CD14-positive monocyte (primary cell): ENCODE measurements around the gene TMEM205. TPM values are rescaled to one million over a fixed set of nuclear protein-coding genes. Genes with fewer than 3 reads are reported as not detected.
A peak's percentile ranks its signal among the peaks of the same experiment; 100 is the strongest.

ENCODE experiments used
- DNase-seq, 3 donors: peaks; one replicate each; pipeline ENCODE4 v3.0.0-alpha.2; 2011 to 2022
- H2AFZ ChIP-seq: 2 replicates; pipeline ENCODE4 v1.6.0; 2012; ENCODE audit warnings: mild to moderate bottlenecking, low read depth, low read length, inconsistent platforms; ENCODE audit not compliant: insufficient read depth, poor library complexity, severe bottlenecking
- H3K27ac ChIP-seq, 2 donors: 1 replicate in 1 of 2; 2 replicates in 1 of 2; pipeline ENCODE4 v1.5.1; 2012 to 2013; ENCODE audit warnings: low read length in 2 of 2, control low read depth in 1 of 2, inconsistent platforms in 1 of 2, low read depth in 1 of 2, mild to moderate bottlenecking in 1 of 2
- H3K27me3 ChIP-seq, 2 donors: one replicate each; pipeline versions ENCODE4 v1.6.0 to v1.6.1; 2011 to 2013; ENCODE audit warnings: low read length in 2 of 2; ENCODE audit not compliant: control insufficient read depth in 2 of 2, insufficient read depth in 2 of 2
- H3K36me3 ChIP-seq, 2 donors: replicated peaks in 1 of 2; 1 replicate in 1 of 2; 2 replicates in 1 of 2; pipeline versions ENCODE4 v1.5.1 to v1.6.1; 2012 to 2013; ENCODE audit warnings: low read length in 2 of 2, control low read depth in 1 of 2, inconsistent platforms in 1 of 2, mild to moderate bottlenecking in 1 of 2; ENCODE audit not compliant: insufficient read depth in 2 of 2, control insufficient read depth in 1 of 2
- H3K4me1 ChIP-seq, 2 donors: 1 replicate in 1 of 2; 2 replicates in 1 of 2; pipeline versions ENCODE4 v1.5.1 to v1.6.1; 2012 to 2013; ENCODE audit warnings: low read length in 2 of 2, control low read depth in 1 of 2, inconsistent platforms in 1 of 2, mild to moderate bottlenecking in 1 of 2, moderate library complexity in 1 of 2; ENCODE audit not compliant: insufficient read depth in 2 of 2, control insufficient read depth in 1 of 2
- H3K4me2 ChIP-seq: replicated peaks from 2 replicates; pipeline ENCODE3; 2012; ENCODE audit warnings: low read length, moderate library complexity, mild to moderate bottlenecking; ENCODE audit not compliant: poor library complexity, severe bottlenecking; ENCODE audit errors: extremely low read depth
- H3K4me3 ChIP-seq, 3 experiments: fragments of 200-600 bp in 1 of 3; sonication (generic) in 1 of 3; replicated peaks in 1 of 3; 1 replicate in 2 of 3; 2 replicates in 1 of 3; pipeline ENCODE4 v1.5.1; 2011 to 2013; ENCODE audit warnings: low read length in 3 of 3, mild to moderate bottlenecking in 3 of 3, control low read depth in 2 of 3, low read depth in 2 of 3, inconsistent platforms in 1 of 3, moderate library complexity in 1 of 3
- H3K79me2 ChIP-seq: 2 replicates; pipeline ENCODE4 v1.6.0; 2012; ENCODE audit warnings: mild to moderate bottlenecking, control low read depth, inconsistent platforms, low read length, moderate library complexity; ENCODE audit not compliant: insufficient read depth
- H3K9ac ChIP-seq: 2 replicates; pipeline ENCODE4 v1.6.0; 2017; ENCODE audit warnings: low read length, mild to moderate bottlenecking; ENCODE audit not compliant: insufficient read depth, poor library complexity, severe bottlenecking
- H3K9me3 ChIP-seq, 2 donors: replicated peaks in 1 of 2; 1 replicate in 1 of 2; 2 replicates in 1 of 2; pipeline versions ENCODE4 v1.5.1 to v1.6.1; 2012 to 2013; ENCODE audit warnings: low read length in 2 of 2, control low read depth in 1 of 2; ENCODE audit not compliant: control insufficient read depth in 1 of 2, insufficient read depth in 1 of 2
- H4K20me1 ChIP-seq: 2 replicates; pipeline ENCODE4 v1.6.0; 2012; ENCODE audit warnings: mild to moderate bottlenecking, low read length, control low read depth, moderate library complexity; ENCODE audit not compliant: insufficient read depth
- H3K27ac Mint-ChIP-seq, 7 donors: one replicate each; pipeline ENCODE4 v1.8.0; 2020; ENCODE audit warnings: mild to moderate bottlenecking in 7 of 7, mixed read lengths in 7 of 7, moderate library complexity in 6 of 7, inconsistent platforms in 2 of 7
- H3K27me3 Mint-ChIP-seq, 3 donors: one replicate each; pipeline ENCODE4 v1.8.0; 2021 to 2022; ENCODE audit warnings: low read depth in 3 of 3, mild to moderate bottlenecking in 3 of 3, mixed read lengths in 3 of 3, moderate library complexity in 3 of 3, inconsistent platforms in 1 of 3
- H3K36me3 Mint-ChIP-seq, 2 donors: one replicate each; pipeline ENCODE4 v1.8.0; 2020; ENCODE audit warnings: mixed read lengths in 2 of 2, inconsistent platforms in 1 of 2, mild to moderate bottlenecking in 1 of 2
- H3K4me1 Mint-ChIP-seq: one replicate; pipeline ENCODE4 v1.8.0; 2020; ENCODE audit warnings: mild to moderate bottlenecking, mixed read lengths
- H3K4me3 Mint-ChIP-seq, 2 donors: one replicate each; pipeline ENCODE4 v1.8.0; 2020; ENCODE audit warnings: mild to moderate bottlenecking in 2 of 2, mixed read lengths in 2 of 2, moderate library complexity in 1 of 2
- H3K9me3 Mint-ChIP-seq, 7 donors: one replicate each; pipeline ENCODE4 v1.8.0; 2020 to 2022; ENCODE audit warnings: mixed read lengths in 7 of 7, mild to moderate bottlenecking in 6 of 7, moderate library complexity in 6 of 7, inconsistent platforms in 2 of 7
- WGBS: methylation state at CpG from one replicate; pipeline ENCODE4 v1.1.5; 2013; ENCODE audit warnings: missing lambda C conversion rate; ENCODE audit not compliant: insufficient coverage; 5-methylcytosine and 5-hydroxymethylcytosine counted together
- intact Hi-C, 2 donors: fragments of 100-400 bp; cut with micrococcal nuclease; formaldehyde crosslinking; loops; one replicate each; pipeline versions ENCODE4 v1.15.0 to v1.15.1; 2023
- polyA plus RNA-seq, 3 donors: library from polyadenylated mRNA; depleted of rRNA in 1 of 3; unstranded in 2 of 3; stranded (reverse) in 1 of 3; fragments of 300-500 nt in 2 of 3; fragments of >200 nt in 1 of 3; fragmentation: Illumina TruSeq in 2 of 3; gene quantifications; 1 replicate in 2 of 3; 2 replicates in 1 of 3; pipeline ENCODE4 v1.2.3, GENCODE V29; 2012 to 2021
- TF ChIP-seq, protein P1 (sequence below): fragments of 200-600 bp; IDR thresholded peaks from one replicate; pipeline ENCODE4 v1.8.0; 2022; ENCODE audit warnings: antibody characterized with exemption, mild to moderate bottlenecking

Gene TMEM205
- polyA plus RNA-seq, 3 donors, result 252 to 335 (median 263) TPM

DNA sequence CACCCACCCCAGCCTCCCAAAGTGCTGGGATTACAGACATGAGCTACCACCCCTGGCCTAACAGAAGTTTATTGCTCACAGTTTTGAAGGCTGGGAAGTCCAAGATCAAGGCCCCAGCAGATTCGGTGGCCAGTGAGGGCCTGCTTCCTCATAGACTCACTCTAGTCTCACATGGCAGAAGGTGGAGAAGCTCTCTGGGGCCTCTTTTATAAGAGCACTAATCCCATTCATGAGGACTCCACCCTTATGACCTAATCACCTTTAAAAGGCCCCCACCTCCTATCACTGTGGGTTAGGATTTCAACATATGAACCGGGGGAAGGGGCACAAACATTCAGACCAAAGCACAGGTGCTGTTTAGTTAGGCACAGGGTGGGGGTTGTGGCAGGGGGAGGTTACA is 21.5 kb upstream of the TMEM205 start:
- peaks cover 0 to 2% (median 0%) of the 10 kb centered on the region in 3 donors for H3K27me3 Mint-ChIP-seq
- Histone ChIP-seq H3K9ac (no peak overlapping the region), H3K27me3 (no peaks in the 10 kb centered on the region), H2AFZ (no peak overlapping the region), H3K4me1 (no peaks in the 10 kb centered on the region), H3K27ac (no peak overlapping the region), H3K36me3 (peaks cover 31 to 42% of the 10 kb centered on the region in 2 donors), H3K4me3 (no peak overlapping the region), H4K20me1 (peaks cover 27% of the 10 kb centered on the region), H3K9me3 (no peaks in the 10 kb centered on the region), H3K79me2 (no peaks in the 10 kb centered on the region), H3K4me2 (no peak overlapping the region)
- no peaks in the 10 kb centered on the region for H3K4me1 Mint-ChIP-seq
- intact Hi-C loops, result no loop called here
- no peak overlapping the region for H3K27ac Mint-ChIP-seq
- DNase-seq, result no peak
- WGBS, result no CpG with 5 or more reads among the region's 2 CpGs
- H3K4me3 Mint-ChIP-seq, result no peak overlapping the region
- H3K36me3 Mint-ChIP-seq, result peaks cover 46 to 69% of the 10 kb centered on the region in 2 donors
- H3K9me3 Mint-ChIP-seq, result no peaks in the 10 kb centered on the region
- TF ChIP-seq, protein P1, sequence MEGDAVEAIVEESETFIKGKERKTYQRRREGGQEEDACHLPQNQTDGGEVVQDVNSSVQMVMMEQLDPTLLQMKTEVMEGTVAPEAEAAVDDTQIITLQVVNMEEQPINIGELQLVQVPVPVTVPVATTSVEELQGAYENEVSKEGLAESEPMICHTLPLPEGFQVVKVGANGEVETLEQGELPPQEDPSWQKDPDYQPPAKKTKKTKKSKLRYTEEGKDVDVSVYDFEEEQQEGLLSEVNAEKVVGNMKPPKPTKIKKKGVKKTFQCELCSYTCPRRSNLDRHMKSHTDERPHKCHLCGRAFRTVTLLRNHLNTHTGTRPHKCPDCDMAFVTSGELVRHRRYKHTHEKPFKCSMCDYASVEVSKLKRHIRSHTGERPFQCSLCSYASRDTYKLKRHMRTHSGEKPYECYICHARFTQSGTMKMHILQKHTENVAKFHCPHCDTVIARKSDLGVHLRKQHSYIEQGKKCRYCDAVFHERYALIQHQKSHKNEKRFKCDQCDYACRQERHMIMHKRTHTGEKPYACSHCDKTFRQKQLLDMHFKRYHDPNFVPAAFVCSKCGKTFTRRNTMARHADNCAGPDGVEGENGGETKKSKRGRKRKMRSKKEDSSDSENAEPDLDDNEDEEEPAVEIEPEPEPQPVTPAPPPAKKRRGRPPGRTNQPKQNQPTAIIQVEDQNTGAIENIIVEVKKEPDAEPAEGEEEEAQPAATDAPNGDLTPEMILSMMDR, result no peak

DNA sequence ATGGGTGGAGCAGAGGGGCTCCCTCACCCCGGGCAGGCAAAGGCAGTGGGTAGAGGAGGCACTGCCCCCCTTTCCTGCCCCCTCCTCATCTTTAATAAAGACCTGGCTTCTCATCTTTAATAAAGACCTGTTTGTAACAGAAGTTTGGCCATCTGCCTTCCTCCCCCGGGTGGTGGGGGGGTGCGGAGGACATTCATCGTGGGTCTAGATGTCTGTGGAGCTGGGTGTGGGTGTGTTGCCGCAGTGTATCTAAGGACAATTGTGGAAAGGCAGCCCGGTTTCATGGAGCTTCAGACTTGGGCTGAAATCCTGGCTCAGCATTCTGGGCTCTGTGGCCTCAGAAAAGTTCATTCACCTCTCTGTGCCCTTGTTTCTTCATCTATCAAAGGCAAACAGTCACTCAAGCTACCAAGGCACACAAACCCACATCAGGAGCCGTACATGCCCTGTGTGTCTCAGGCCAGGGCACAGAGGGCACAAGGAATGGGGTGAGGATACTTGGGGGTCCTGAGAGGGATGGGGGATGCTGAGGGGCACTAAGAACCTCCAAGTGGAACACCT is 19.6 kb upstream of the TMEM205 start:
- no peak overlapping the region for H2AFZ ChIP-seq
- H3K4me1 Mint-ChIP-seq, result peaks cover 2% of the 10 kb centered on the region
- H3K9me3 Mint-ChIP-seq, result no peaks in the 10 kb centered on the region
- no peak overlapping the region for H3K9ac ChIP-seq
- no peaks in the 10 kb centered on the region for H3K79me2 ChIP-seq
- H3K9me3 ChIP-seq, result no peaks in the 10 kb centered on the region
- H4K20me1 ChIP-seq, result peaks cover 46% of the 10 kb centered on the region
- peaks cover 50 to 60% of the 10 kb centered on the region in 2 donors for H3K36me3 ChIP-seq
- intact Hi-C loops, result no loop called here
- H3K4me3 ChIP-seq, result no peak overlapping the region
- peaks cover 54 to 79% of the 10 kb centered on the region in 2 donors for H3K36me3 Mint-ChIP-seq
- no peak overlapping the region for H3K27ac ChIP-seq
- no peaks in the 10 kb centered on the region for H3K4me1 ChIP-seq
- no peak for DNase-seq
- H3K4me3 Mint-ChIP-seq, result no peak overlapping the region
- H3K27ac Mint-ChIP-seq, result peak overlapping the region in 1 of 7 donors; percentile 74
- H3K4me2 ChIP-seq, result no peak overlapping the region
- 100% methylated on average over 4 of the region's 7 CpGs for WGBS
- no peaks in the 10 kb centered on the region for H3K27me3 Mint-ChIP-seq
- TF ChIP-seq, protein P1, result no peak
- no peaks in the 10 kb centered on the region for H3K27me3 ChIP-seq
